Esophagus muscularis mucosa (tissue), 4 donors: Measurements from ENCODE around the gene ZNF41. TPM values are rescaled to one million over a fixed set of nuclear protein-coding genes. Genes with fewer than 3 reads are reported as not detected.

ENCODE experiments used
- DNase-seq: peaks from one replicate; pipeline ENCODE4 v3.0.0-alpha.2; 2017; ENCODE audit errors: extremely low spot score
- H3K27ac ChIP-seq, 4 donors: fragments of 200-600 bp; sonication (generic); replicated peaks in 1 of 4; 1 replicate in 3 of 4; 2 replicates in 1 of 4; pipeline ENCODE4 v1.5.1; 2016 to 2019; ENCODE audit warnings: mild to moderate bottlenecking in 1 of 4
- H3K27me3 ChIP-seq, 4 donors: fragments of 200-600 bp; sonication (generic); one replicate each; pipeline versions ENCODE4 v1.5.1 to v1.6.0; 2016 to 2019
- H3K36me3 ChIP-seq, 4 donors: fragments of 200-600 bp; sonication (generic); one replicate each; pipeline ENCODE4 v1.5.1; 2016 to 2019
- H3K4me1 ChIP-seq, 4 donors: fragments of 200-600 bp; sonication (generic); one replicate each; pipeline ENCODE4 v1.5.1; 2016 to 2019
- H3K4me3 ChIP-seq, 4 donors: fragments of 200-600 bp; sonication (generic); 1 replicate in 2 of 4; 2 replicates in 2 of 4; pipeline ENCODE4 v1.5.1; 2016 to 2019; ENCODE audit warnings: mild to moderate bottlenecking in 4 of 4, moderate library complexity in 1 of 4
- H3K9me3 ChIP-seq, 4 donors: fragments of 200-600 bp; sonication (generic); 1 replicate in 3 of 4; 2 replicates in 1 of 4; pipeline ENCODE4 v1.5.1; 2016 to 2019
- CTCF ChIP-seq, 3 experiments: fragments of 200-600 bp in 2 of 3; fragments of 450-650 bp in 1 of 3; sonication (generic) in 2 of 3; IDR thresholded peaks; one replicate each; pipeline ENCODE4 v1.5.1; 2017 to 2019; ENCODE audit warnings: antibody characterized with exemption in 3 of 3, mild to moderate bottlenecking in 2 of 3, moderate library complexity in 1 of 3
- EP300 ChIP-seq: sonication (generic); formaldehyde crosslinking; IDR thresholded peaks from one replicate; pipeline ENCODE4 v1.6.1; 2017; ENCODE audit warnings: antibody characterized with exemption
- POLR2A ChIP-seq: fragments of 450-650 bp; IDR thresholded peaks from one replicate; pipeline ENCODE4 v1.6.1; 2017; ENCODE audit warnings: antibody characterized with exemption, moderate library complexity, mild to moderate bottlenecking, low read depth
- POLR2AphosphoS5 ChIP-seq, 2 donors: sonication (generic); formaldehyde crosslinking; IDR thresholded peaks; one replicate each; pipeline ENCODE4 v1.6.1; 2017; ENCODE audit warnings: antibody characterized with exemption in 2 of 2
- WGBS: methylation state at CpG from one replicate; pipeline ENCODE4 v1.1.5; 2018; 5-methylcytosine and 5-hydroxymethylcytosine counted together
- intact Hi-C: fragments of 100-400 bp; cut with DNase I; formaldehyde crosslinking; loops from one replicate; pipeline ENCODE4 v1.15.1; 2023
- total RNA-seq, 4 donors: library from RNA; depleted of rRNA; stranded (reverse); fragments of >200 nt; gene quantifications; one replicate each; pipeline versions ENCODE4 v1.1.0 to v1.2.1, GENCODE V29; 2016

Gene ZNF41
- total RNA-seq, 4 donors from 2014 or later: 7.5 to 9.0 (median 7.6) TPM

GRCh38 chrX:47458528-47458927 lies 24.5 kb downstream of the ZNF41 start:
- DNase-seq: no peak
- H3K36me3 ChIP-seq: peaks cover 0 to 25% (median 20%) of the 10 kb centered on the region in 4 donors
- no peaks in the 10 kb centered on the region for H3K4me1 ChIP-seq
- H3K4me3 ChIP-seq: no peak overlapping the region
- no peak for TF ChIP-seq CTCF (IDR thresholded peaks at IDR 0.05)
- TF ChIP-seq EP300: no peak
- TF ChIP-seq POLR2A: no peak
- no peak for TF ChIP-seq POLR2AphosphoS5 (IDR thresholded peaks at IDR 0.05)
- H3K27me3 ChIP-seq: no peaks in the 10 kb centered on the region
- intact Hi-C loops: no loop called here
- H3K9me3 ChIP-seq: peaks cover 0 to 3% (median 0%) of the 10 kb centered on the region in 4 donors
- H3K27ac ChIP-seq: no peak overlapping the region
- whole genome bisulfite sequencing: 78% methylated on average over 6 of the region's 6 CpGs

GRCh38 chrX:47456080-47456479 lies 26.9 kb downstream of the ZNF41 start:
- no peaks in the 10 kb centered on the region for H3K4me1 ChIP-seq
- TF ChIP-seq POLR2A: no peak
- no peak for TF ChIP-seq EP300
- TF ChIP-seq CTCF (IDR thresholded peaks at IDR 0.05): no peak
- no peak for TF ChIP-seq POLR2AphosphoS5 (IDR thresholded peaks at IDR 0.05)
- H3K9me3 ChIP-seq: peaks cover 0 to 3% (median 0%) of the 10 kb centered on the region in 4 donors
- intact Hi-C loops: no loop called here
- H3K4me3 ChIP-seq: no peak overlapping the region
- no peak overlapping the region for H3K27ac ChIP-seq
- no peak for DNase-seq
- peaks cover 7 to 48% (median 35%) of the 10 kb centered on the region in 4 donors for H3K36me3 ChIP-seq
- WGBS: 75% methylated on average over 6 of the region's 6 CpGs
- peaks cover 0 to 5% (median 0%) of the 10 kb centered on the region in 4 donors for H3K27me3 ChIP-seq

GRCh38 chrX:47452112-47452511 lies 30.9 kb downstream of the ZNF41 start:
- intact Hi-C loops: no loop called here
- Histone ChIP-seq H3K27me3 (peaks cover 0 to 5% (median 0%) of the 10 kb centered on the region in 4 donors), H3K27ac (no peak overlapping the region), H3K9me3 (peaks cover 0 to 32% (median 2%) of the 10 kb centered on the region in 4 donors), H3K36me3 (peaks cover 7 to 79% (median 53%) of the 10 kb centered on the region in 4 donors), H3K4me1 (no peaks in the 10 kb centered on the region), H3K4me3 (no peak overlapping the region)
- TF ChIP-seq POLR2A (no peak), EP300 (no peak), CTCF (IDR thresholded peaks at IDR 0.05) (no peak), POLR2AphosphoS5 (IDR thresholded peaks at IDR 0.05) (no peak)
- DNase-seq: no peak
- 83% methylated on average over 7 of the region's 8 CpGs for WGBS

GRCh38 chrX:47448165-47448806 lies 34.7 kb downstream of the ZNF41 start:
- TF ChIP-seq POLR2A (no peak), EP300 (no peak), CTCF (IDR thresholded peaks at IDR 0.05) (no peak), POLR2AphosphoS5 (IDR thresholded peaks at IDR 0.05) (no peak)
- WGBS: 92% methylated on average over 6 of the region's 6 CpGs
- DNase-seq: no peak
- H3K27me3 ChIP-seq: peaks cover 0 to 5% (median 0%) of the 10 kb centered on the region in 4 donors
- intact Hi-C loops: no loop called here
- H3K4me1 ChIP-seq: no peaks in the 10 kb centered on the region
- no peak overlapping the region for H3K4me3 ChIP-seq
- peaks cover 0 to 35% (median 2%) of the 10 kb centered on the region in 4 donors for H3K9me3 ChIP-seq
- no peak overlapping the region for H3K27ac ChIP-seq
- H3K36me3 ChIP-seq: peaks cover 7 to 53% (median 31%) of the 10 kb centered on the region in 4 donors
